Right atrium auricular region (tissue), 2 donors: Measurements from ENCODE around the gene NFE2L3. TPM values are rescaled to one million over a fixed set of nuclear protein-coding genes. Genes with fewer than 3 reads are reported as not detected.

Experiments
- DNase-seq: peaks from one replicate; pipeline ENCODE4 v3.0.0-alpha.2; 2019; ENCODE audit warnings: low spot score
- H3K27ac ChIP-seq, 2 donors: fragments of 200-600 bp; sonication (generic); 1 replicate in 1 of 2; 2 replicates in 1 of 2; pipeline ENCODE4 v1.5.1; 2016 to 2019
- H3K27me3 ChIP-seq, 2 donors: fragments of 200-600 bp; sonication (generic); one replicate each; pipeline versions ENCODE4 v1.5.1 to v1.6.0; 2017 to 2019
- H3K36me3 ChIP-seq: fragments of 200-600 bp; sonication (generic); one replicate; pipeline ENCODE4 v1.5.1; 2016
- H3K4me1 ChIP-seq, 2 donors: fragments of 200-600 bp; sonication (generic); one replicate each; pipeline versions ENCODE4 v1.5.1 to v1.6.0; 2017 to 2019
- H3K4me3 ChIP-seq, 2 donors: fragments of 200-600 bp; sonication (generic); 1 replicate in 1 of 2; 2 replicates in 1 of 2; pipeline ENCODE4 v1.5.1; 2017 to 2019; ENCODE audit warnings: mild to moderate bottlenecking in 1 of 2, moderate library complexity in 1 of 2
- H3K9me3 ChIP-seq, 2 donors: fragments of 200-600 bp; sonication (generic); one replicate each; pipeline ENCODE4 v1.5.1; 2019
- CTCF ChIP-seq, 2 donors: fragments of 200-600 bp; sonication (generic); IDR thresholded peaks; one replicate each; pipeline ENCODE4 v1.5.1; 2019; ENCODE audit warnings: antibody characterized with exemption in 2 of 2
- total RNA-seq, 2 donors: library from RNA; depleted of rRNA; stranded (reverse); fragments of >200 nt; gene quantifications; one replicate each; pipeline ENCODE4 v1.1.0, GENCODE V29; 2016

NFE2L3 gene
- total RNA-seq, 2 donors from 2014 or later = 0.63 to 1.8 TPM

- peaks cover 14% of the 10 kb centered on the region for H3K36me3 ChIP-seq
- H3K27ac ChIP-seq = no peak overlapping the region
- no peak overlapping the region for H3K4me3 ChIP-seq
- TF ChIP-seq CTCF (IDR thresholded peaks at IDR 0.05) = no peak
- peaks cover 0 to 3% of the 10 kb centered on the region in 2 donors for H3K4me1 ChIP-seq
- H3K27me3 ChIP-seq = no peaks in the 10 kb centered on the region
- no peaks in the 10 kb centered on the region for H3K9me3 ChIP-seq
- no peak for DNase-seq
Measured at GRCh38 chr7:26216049-26216448, 64.1 kb downstream of the NFE2L3 start.

GRCh38 chr7:26224359-26224758, 72.4 kb downstream of the NFE2L3 start:
- Histone ChIP-seq H3K4me1 (no peaks in the 10 kb centered on the region), H3K36me3 (no peaks in the 10 kb centered on the region), H3K9me3 (no peaks in the 10 kb centered on the region), H3K4me3 (no peak overlapping the region), H3K27ac (no peak overlapping the region), H3K27me3 (no peaks in the 10 kb centered on the region)
- TF ChIP-seq CTCF (IDR thresholded peaks at IDR 0.05) = no peak
- DNase-seq = no peak

GRCh38 chr7:26227987-26228386, 76.0 kb downstream of the NFE2L3 start:
- H3K4me3 ChIP-seq = no peak overlapping the region
- no peaks in the 10 kb centered on the region for H3K9me3 ChIP-seq
- no peaks in the 10 kb centered on the region for H3K36me3 ChIP-seq
- H3K27ac ChIP-seq = no peak overlapping the region
- no peak for DNase-seq
- H3K4me1 ChIP-seq = no peaks in the 10 kb centered on the region
- TF ChIP-seq CTCF (IDR thresholded peaks at IDR 0.05) = no peak
- H3K27me3 ChIP-seq = no peaks in the 10 kb centered on the region

GRCh38 chr7:26233902-26234511, 82.0 kb downstream of the NFE2L3 start:
- no peak overlapping the region for H3K4me3 ChIP-seq
- H3K4me1 ChIP-seq = no peaks in the 10 kb centered on the region
- no peak for TF ChIP-seq CTCF (IDR thresholded peaks at IDR 0.05)
- H3K27me3 ChIP-seq = no peaks in the 10 kb centered on the region
- no peaks in the 10 kb centered on the region for H3K36me3 ChIP-seq
- no peak overlapping the region for H3K27ac ChIP-seq
- DNase-seq = no peak
- H3K9me3 ChIP-seq = no peaks in the 10 kb centered on the region

Other genes starting within 250 kb of the NFE2L3 start
- gene HNRNPA2B1, start 48.5 kb downstream of the NFE2L3 start, total RNA-seq = 100 to 1,000 TPM; 124 to 160 TPM
- gene CBX3, start 49.5 kb downstream of the NFE2L3 start, total RNA-seq = 10 to 100 TPM; 37.9 to 43.3 TPM
- 1 to 10 TPM in 1 of 2 donors, under 1 TPM in 1; 0.96 to 3.3 TPM for gene SNX10, start 139.7 kb downstream of the NFE2L3 start, total RNA-seq